Epithelial cell of proximal tubule (primary cell): ENCODE results near the gene NECAP2. TPM values are rescaled to one million over a fixed set of nuclear protein-coding genes. Genes with fewer than 3 reads are reported as not detected.

Source experiments
- DNase-seq: peaks from one replicate; pipeline ENCODE4 v3.0.0-alpha.2; 2011; ENCODE audit warnings: low read depth
- H3K4me3 ChIP-seq: 2 replicates; pipeline ENCODE4 v1.5.1; 2011; ENCODE audit warnings: low read depth, mild to moderate bottlenecking, low read length
- CTCF ChIP-seq: conservative IDR thresholded peaks from 2 replicates; pipeline ENCODE4 v1.5.1; 2012; ENCODE audit warnings: low read depth, mild to moderate bottlenecking, low read length
- total RNA-seq: library from RNA; depleted of rRNA; stranded (reverse); fragments of >200 nt; gene quantifications from 2 replicates; pipeline ENCODE4 v1.2.3, GENCODE V29; 2015

Gene NECAP2
- total RNA-seq, 1 donor from 2014 or later, result 131 TPM

DNA sequence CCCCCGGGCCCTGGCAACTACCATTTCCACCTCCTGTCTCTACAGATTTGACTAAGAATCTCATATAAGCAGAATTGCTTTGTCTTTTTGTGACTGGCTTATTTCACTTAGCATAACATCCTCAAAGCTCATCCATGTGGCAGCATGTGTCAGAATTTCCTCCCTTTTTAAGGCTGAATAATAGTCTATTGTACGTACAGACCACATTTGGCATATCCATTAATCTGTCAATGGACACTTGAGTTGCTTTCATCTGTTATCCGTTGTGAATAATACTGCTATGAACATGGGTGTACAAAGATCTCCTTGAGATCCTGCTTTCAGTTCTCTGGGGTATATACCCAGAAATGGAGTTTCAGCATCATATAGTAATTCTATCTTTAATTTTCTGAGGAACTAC is 27.3 kb upstream of the NECAP2 start:
- no peak for DNase-seq
- H3K4me3 ChIP-seq, result no peak overlapping the region
- TF ChIP-seq CTCF, result no peak

GRCh38 chr1:16418823-16419425 is 21.6 kb upstream of the NECAP2 start:
- no peak overlapping the region for H3K4me3 ChIP-seq
- no peak for DNase-seq

DNA sequence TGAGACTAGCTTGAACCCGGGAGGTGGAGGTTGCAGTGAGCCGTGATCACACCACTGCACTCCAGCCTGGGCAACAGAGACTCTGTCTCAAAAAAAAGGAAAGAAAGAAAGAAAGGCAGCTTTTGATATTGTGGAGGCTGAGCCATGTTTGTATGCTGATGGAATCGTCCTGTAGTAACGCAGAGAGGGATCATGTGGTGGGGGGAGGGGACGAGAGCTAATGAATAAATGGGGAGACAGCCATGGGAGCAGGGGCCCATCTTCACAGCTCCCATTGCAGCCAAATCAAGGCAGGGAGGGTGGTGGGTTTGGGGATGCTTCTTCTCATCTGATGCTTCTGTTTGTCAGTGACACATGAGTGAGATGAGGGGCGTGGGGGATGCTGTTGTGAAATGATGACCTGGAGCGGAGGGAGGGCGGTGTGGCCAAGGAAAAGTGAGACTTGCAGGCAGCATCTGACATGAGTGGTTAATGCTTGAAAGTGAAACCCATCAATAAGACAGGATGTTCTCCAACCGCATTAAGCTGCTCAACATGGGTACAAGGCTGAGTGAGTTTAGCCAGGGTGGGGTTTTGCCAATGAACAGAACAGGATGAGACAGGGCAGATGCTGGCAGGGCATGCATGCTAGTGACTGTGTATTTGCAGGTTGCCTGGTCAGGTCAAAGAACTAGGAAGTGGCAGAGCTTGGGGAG is 20.0 kb upstream of the NECAP2 start:
- TF ChIP-seq CTCF, result no peak
- DNase-seq, result no peak
- no peak overlapping the region for H3K4me3 ChIP-seq

More at GRCh38 chr1:16418823-16419425, 21.6 kb upstream of the NECAP2 start:
- TF ChIP-seq CTCF, result no peak

GRCh38 chr1:16421201-16421600 is 19.3 kb upstream of the NECAP2 start:
- no peak overlapping the region for H3K4me3 ChIP-seq
- no peak for TF ChIP-seq CTCF
- DNase-seq, result no peak

DNA sequence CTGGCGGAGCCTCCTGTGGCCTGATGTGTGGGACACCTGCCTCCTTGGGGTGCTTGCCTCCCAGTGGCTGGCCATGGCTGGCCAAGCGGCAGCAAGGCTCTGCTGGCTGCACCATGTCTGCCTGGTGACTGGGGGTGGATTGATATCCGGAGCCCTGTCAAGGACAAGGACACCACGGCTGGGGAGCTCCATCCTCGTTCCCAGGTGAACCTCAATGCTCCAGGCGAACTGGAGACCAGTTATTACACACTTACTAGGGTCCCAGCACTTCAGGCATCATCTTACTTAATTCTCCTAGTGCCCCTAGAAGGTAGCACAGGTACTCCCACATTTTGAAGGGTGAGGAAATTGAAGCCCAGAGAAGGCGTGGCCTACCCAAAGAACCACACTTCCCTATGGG is 18.5 kb upstream of the NECAP2 start:
- no peak overlapping the region for H3K4me3 ChIP-seq
- no peak for TF ChIP-seq CTCF
- DNase-seq, result no peak

DNA sequence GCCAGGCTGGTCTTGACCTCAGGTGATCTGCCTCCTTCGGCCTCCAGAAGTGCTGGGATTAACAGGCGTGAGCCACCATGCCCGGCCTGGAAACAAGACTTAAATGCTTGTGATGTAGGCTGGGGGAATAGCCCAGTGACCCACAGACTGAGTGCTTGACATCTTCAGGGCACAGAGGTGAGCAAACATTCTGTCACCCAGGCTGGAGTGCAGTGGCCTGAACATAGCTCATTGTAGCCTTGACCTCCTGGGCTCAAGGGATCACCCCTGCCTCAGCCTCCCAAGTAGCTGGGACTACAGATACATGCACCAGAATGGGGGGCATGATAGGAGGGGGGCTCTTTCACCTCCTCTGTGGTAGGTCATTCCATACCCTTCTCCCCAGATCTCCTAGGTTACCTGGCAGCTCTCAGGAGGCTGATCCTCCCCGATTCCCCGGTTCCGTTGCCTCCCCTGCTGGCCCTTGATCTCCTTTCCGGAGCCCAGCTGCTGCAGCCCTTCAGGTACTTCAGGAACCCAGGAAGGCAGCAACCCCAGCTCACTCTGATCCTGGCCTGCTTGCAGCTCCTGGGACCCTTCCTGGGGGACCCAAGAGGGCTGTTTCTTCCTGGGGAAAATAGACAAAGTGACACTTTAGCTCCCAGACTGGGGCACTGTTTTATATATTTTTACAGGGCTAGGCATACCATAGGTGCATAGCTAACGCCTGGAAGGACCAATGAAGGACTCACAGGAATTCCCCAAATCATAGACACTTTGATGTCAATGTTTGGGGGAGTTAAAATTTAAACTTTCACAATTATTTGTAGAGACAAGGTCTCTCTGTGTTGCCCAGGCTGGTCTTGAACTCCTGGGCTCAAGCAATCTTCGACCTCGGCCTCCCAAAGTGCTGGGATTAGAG is 15.1 kb upstream of the NECAP2 start:
- DNase-seq, result no peak
- H3K4me3 ChIP-seq, result no peak overlapping the region
- TF ChIP-seq CTCF, result no peak
